Measurements from ENCODE around the gene CFAP69.

CFAP69 gene

DNA sequence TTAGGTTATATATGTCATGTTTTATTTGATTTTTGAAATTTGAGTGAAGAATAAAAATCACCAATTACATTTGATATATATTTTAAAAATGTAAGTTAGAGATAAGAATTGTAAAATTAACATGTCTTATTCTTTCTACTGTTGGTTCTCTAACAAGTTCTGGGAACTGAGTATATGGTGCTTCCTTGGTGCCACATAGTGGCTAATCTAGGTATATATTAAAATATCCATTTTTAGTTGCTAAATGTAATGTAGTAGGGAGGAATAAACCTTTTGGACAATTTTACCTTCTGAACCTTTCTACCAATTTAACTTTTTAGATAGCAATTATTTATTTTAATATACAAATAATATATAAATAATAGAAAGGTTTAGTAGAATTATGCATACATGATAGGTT lies 17.5 kb downstream of the CFAP69 start:
- TF ChIP-seq CEBPB (IDR thresholded peaks at IDR 0.05) (no peak), EP300 (IDR thresholded peaks at IDR 0.05; ENCODE audit: borderline replicate concordance) (no peak), TEAD4 (IDR thresholded peaks at IDR 0.05) (no peak), RAD21 (IDR thresholded peaks at IDR 0.05; ENCODE audit: low read depth) (peak; percentile 72), TAF1 (IDR thresholded peaks at IDR 0.05; ENCODE audit: low read depth) (no peak), USF1 (IDR thresholded peaks at IDR 0.05) (no peak), NFIC (IDR thresholded peaks at IDR 0.05) (no peak)

GRCh38 chr7:90266808-90267207 lies 21.8 kb downstream of the CFAP69 start:
- TF ChIP-seq RAD21 (IDR thresholded peaks at IDR 0.05; ENCODE audit: low read depth) = no peak
- no peak for TF ChIP-seq TCF12 (IDR thresholded peaks at IDR 0.05; ENCODE audit: low read depth)
- TF ChIP-seq USF1 (IDR thresholded peaks at IDR 0.05) = no peak
- TF ChIP-seq, protein P1, sequence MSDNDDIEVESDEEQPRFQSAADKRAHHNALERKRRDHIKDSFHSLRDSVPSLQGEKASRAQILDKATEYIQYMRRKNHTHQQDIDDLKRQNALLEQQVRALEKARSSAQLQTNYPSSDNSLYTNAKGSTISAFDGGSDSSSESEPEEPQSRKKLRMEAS (IDR thresholded peaks at IDR 0.05) = no peak
- no peak for TF ChIP-seq EP300 (IDR thresholded peaks at IDR 0.05; ENCODE audit: borderline replicate concordance)
- TF ChIP-seq REST (IDR thresholded peaks at IDR 0.05; ENCODE audit: low read depth) = no peak
- no peak for TF ChIP-seq FOXM1 (IDR thresholded peaks at IDR 0.05; ENCODE audit: borderline replicate concordance, low read depth)
- no peak for TF ChIP-seq NFIC (IDR thresholded peaks at IDR 0.05)
- no peak for TF ChIP-seq EGR1 (IDR thresholded peaks at IDR 0.05)
- TF ChIP-seq TEAD4 (IDR thresholded peaks at IDR 0.05) = no peak
- TF ChIP-seq TAF1 (IDR thresholded peaks at IDR 0.05; ENCODE audit: low read depth) = no peak
- no peak for TF ChIP-seq YY1 (IDR thresholded peaks at IDR 0.05; ENCODE audit: low read depth)
- no peak for TF ChIP-seq CEBPB (IDR thresholded peaks at IDR 0.05)
- no peak for TF ChIP-seq CREB1 (IDR thresholded peaks at IDR 0.05; ENCODE audit: low read depth)
- TF ChIP-seq ZBTB7A (IDR thresholded peaks at IDR 0.05; ENCODE audit: low read depth) = no peak

GRCh38 chr7:90267263-90267858 lies 22.4 kb downstream of the CFAP69 start:
- TF ChIP-seq CREB1 (IDR thresholded peaks at IDR 0.05; ENCODE audit: low read depth) (no peak), ZBTB7A (IDR thresholded peaks at IDR 0.05; ENCODE audit: low read depth) (no peak), RAD21 (IDR thresholded peaks at IDR 0.05; ENCODE audit: low read depth) (no peak), FOXM1 (IDR thresholded peaks at IDR 0.05; ENCODE audit: borderline replicate concordance, low read depth) (no peak), TAF1 (IDR thresholded peaks at IDR 0.05; ENCODE audit: low read depth) (no peak), YY1 (IDR thresholded peaks at IDR 0.05; ENCODE audit: low read depth) (no peak), CEBPB (IDR thresholded peaks at IDR 0.05) (no peak), TEAD4 (IDR thresholded peaks at IDR 0.05) (no peak), REST (IDR thresholded peaks at IDR 0.05; ENCODE audit: low read depth) (no peak), NFIC (IDR thresholded peaks at IDR 0.05) (no peak), EGR1 (IDR thresholded peaks at IDR 0.05) (no peak), USF1 (IDR thresholded peaks at IDR 0.05) (no peak), TCF12 (IDR thresholded peaks at IDR 0.05; ENCODE audit: low read depth) (no peak), EP300 (IDR thresholded peaks at IDR 0.05; ENCODE audit: borderline replicate concordance) (no peak)
- TF ChIP-seq, protein P1 (IDR thresholded peaks at IDR 0.05) = no peak

GRCh38 chr7:90269163-90269562 lies 24.2 kb downstream of the CFAP69 start:
- no peak for TF ChIP-seq TAF1 (IDR thresholded peaks at IDR 0.05; ENCODE audit: low read depth)
- no peak for TF ChIP-seq EGR1 (IDR thresholded peaks at IDR 0.05)
- no peak for TF ChIP-seq CEBPB (IDR thresholded peaks at IDR 0.05)
- TF ChIP-seq USF1 (IDR thresholded peaks at IDR 0.05) = no peak
- no peak for TF ChIP-seq EP300 (IDR thresholded peaks at IDR 0.05; ENCODE audit: borderline replicate concordance)
- no peak for TF ChIP-seq FOXM1 (IDR thresholded peaks at IDR 0.05; ENCODE audit: borderline replicate concordance, low read depth)
- no peak for TF ChIP-seq TEAD4 (IDR thresholded peaks at IDR 0.05)
- TF ChIP-seq TCF12 (IDR thresholded peaks at IDR 0.05; ENCODE audit: low read depth) = no peak
- no peak for TF ChIP-seq YY1 (IDR thresholded peaks at IDR 0.05; ENCODE audit: low read depth)
- no peak for TF ChIP-seq ZBTB7A (IDR thresholded peaks at IDR 0.05; ENCODE audit: low read depth)
- no peak for TF ChIP-seq NFIC (IDR thresholded peaks at IDR 0.05)
- TF ChIP-seq REST (IDR thresholded peaks at IDR 0.05; ENCODE audit: low read depth) = no peak

Data from Ishikawa (cell line).